Measurements from ENCODE around the gene VIL1.

The VIL1 gene

GRCh38 chr2:218392891-218393462 is 25.9 kb upstream of the VIL1 start:
- no peak overlapping the region for H3K4me3 ChIP-seq (replicated peaks; ENCODE audit: insufficient read depth, low read length)
- H3K27me3 ChIP-seq (ENCODE audit: insufficient read depth, poor library complexity, severe bottlenecking): no peaks in the 10 kb centered on the region
- no peak for DNase-seq (ENCODE audit: low read depth in 1 of 2, low spot score in 1 of 2)
- TF ChIP-seq, protein P1, sequence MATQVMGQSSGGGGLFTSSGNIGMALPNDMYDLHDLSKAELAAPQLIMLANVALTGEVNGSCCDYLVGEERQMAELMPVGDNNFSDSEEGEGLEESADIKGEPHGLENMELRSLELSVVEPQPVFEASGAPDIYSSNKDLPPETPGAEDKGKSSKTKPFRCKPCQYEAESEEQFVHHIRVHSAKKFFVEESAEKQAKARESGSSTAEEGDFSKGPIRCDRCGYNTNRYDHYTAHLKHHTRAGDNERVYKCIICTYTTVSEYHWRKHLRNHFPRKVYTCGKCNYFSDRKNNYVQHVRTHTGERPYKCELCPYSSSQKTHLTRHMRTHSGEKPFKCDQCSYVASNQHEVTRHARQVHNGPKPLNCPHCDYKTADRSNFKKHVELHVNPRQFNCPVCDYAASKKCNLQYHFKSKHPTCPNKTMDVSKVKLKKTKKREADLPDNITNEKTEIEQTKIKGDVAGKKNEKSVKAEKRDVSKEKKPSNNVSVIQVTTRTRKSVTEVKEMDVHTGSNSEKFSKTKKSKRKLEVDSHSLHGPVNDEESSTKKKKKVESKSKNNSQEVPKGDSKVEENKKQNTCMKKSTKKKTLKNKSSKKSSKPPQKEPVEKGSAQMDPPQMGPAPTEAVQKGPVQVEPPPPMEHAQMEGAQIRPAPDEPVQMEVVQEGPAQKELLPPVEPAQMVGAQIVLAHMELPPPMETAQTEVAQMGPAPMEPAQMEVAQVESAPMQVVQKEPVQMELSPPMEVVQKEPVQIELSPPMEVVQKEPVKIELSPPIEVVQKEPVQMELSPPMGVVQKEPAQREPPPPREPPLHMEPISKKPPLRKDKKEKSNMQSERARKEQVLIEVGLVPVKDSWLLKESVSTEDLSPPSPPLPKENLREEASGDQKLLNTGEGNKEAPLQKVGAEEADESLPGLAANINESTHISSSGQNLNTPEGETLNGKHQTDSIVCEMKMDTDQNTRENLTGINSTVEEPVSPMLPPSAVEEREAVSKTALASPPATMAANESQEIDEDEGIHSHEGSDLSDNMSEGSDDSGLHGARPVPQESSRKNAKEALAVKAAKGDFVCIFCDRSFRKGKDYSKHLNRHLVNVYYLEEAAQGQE (IDR thresholded peaks at IDR 0.05; ENCODE audit: insufficient replicate concordance, low read depth): no peak
- no peak for TF ChIP-seq POLR2AphosphoS5 (IDR thresholded peaks at IDR 0.05; ENCODE audit: low read depth)
- TF ChIP-seq GABPA (IDR thresholded peaks at IDR 0.05; ENCODE audit: low read depth): no peak
- TF ChIP-seq SPI1 (IDR thresholded peaks at IDR 0.05; ENCODE audit: borderline replicate concordance, low read depth): no peak
- TF ChIP-seq CTCF (IDR thresholded peaks at IDR 0.05; ENCODE audit: insufficient read depth, low read length): no peak
- H3K27ac ChIP-seq (replicated peaks): no peak overlapping the region

DNA sequence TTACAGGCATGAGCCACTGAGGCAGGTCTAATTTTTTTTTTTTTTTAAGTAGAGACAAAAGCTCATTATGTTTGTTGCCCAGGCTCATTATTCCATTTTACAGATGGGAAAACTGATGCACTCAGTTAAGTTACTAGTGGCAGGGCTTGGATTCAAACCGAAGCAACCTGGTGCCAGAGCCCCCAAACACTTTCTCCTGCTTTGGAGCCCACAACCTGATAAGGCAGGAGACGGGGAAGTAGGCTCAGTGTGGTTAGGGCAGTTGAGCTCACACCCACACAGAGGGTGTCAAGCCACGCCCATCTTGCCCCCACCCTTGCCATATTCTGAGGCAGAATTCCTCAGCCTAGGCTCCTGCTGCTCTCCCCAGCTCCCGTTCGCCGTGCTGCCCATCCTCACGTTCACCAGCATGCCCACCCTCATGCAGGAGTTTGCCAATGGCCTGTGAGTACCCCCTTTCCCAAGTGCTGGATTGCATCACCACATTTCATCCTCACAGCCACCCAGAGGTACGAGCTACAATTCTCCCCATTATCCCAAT is 25.1 kb upstream of the VIL1 start:
- TF ChIP-seq CTCF (IDR thresholded peaks at IDR 0.05; ENCODE audit: insufficient read depth, low read length) (no peak), GABPA (IDR thresholded peaks at IDR 0.05; ENCODE audit: low read depth) (no peak), SPI1 (IDR thresholded peaks at IDR 0.05; ENCODE audit: borderline replicate concordance, low read depth) (no peak)
- TF ChIP-seq, protein P1 (IDR thresholded peaks at IDR 0.05; ENCODE audit: insufficient replicate concordance, low read depth): no peak

GRCh38 chr2:218394298-218395089 is 24.4 kb upstream of the VIL1 start:
- Histone ChIP-seq H3K27ac (replicated peaks) (peak overlapping the region; percentile 100), H3K4me3 (replicated peaks; ENCODE audit: insufficient read depth, low read length) (no peak overlapping the region), H3K27me3 (ENCODE audit: insufficient read depth, poor library complexity, severe bottlenecking) (no peaks in the 10 kb centered on the region)
- peak in 1 of 2 experiments; percentile 34 for DNase-seq (ENCODE audit: low read depth in 1 of 2, low spot score in 1 of 2)
- TF ChIP-seq SPI1 (IDR thresholded peaks at IDR 0.05; ENCODE audit: borderline replicate concordance, low read depth) (no peak), GABPA (IDR thresholded peaks at IDR 0.05; ENCODE audit: low read depth) (no peak), CTCF (IDR thresholded peaks at IDR 0.05; ENCODE audit: insufficient read depth, low read length) (no peak), POLR2AphosphoS5 (IDR thresholded peaks at IDR 0.05; ENCODE audit: low read depth) (no peak)
- TF ChIP-seq, protein P1 (IDR thresholded peaks at IDR 0.05; ENCODE audit: insufficient replicate concordance, low read depth): no peak

More for the DNA sequence above, 25.1 kb upstream of the VIL1 start:
- Histone ChIP-seq H3K27me3 (ENCODE audit: insufficient read depth, poor library complexity, severe bottlenecking) (no peaks in the 10 kb centered on the region), H3K27ac (replicated peaks) (peak overlapping the region; percentile 100), H3K4me3 (replicated peaks; ENCODE audit: insufficient read depth, low read length) (no peak overlapping the region)
- DNase-seq (ENCODE audit: low read depth in 1 of 2, low spot score in 1 of 2): peak in 1 of 2 experiments; percentile 67

All from HL-60 (cell line).